ENCODE measurements around the gene PRR19.

PRR19 gene

GRCh38 chr19:42295342-42295741 lies 6.6 kb upstream of the PRR19 start:
- H3K27ac ChIP-seq (ENCODE audit: low read depth, low read length): no peak overlapping the region
- no peaks in the 10 kb centered on the region for H3K9me3 ChIP-seq (ENCODE audit: control insufficient read depth in 1 of 2, low read length in 2 of 2)
- H3K9ac ChIP-seq (ENCODE audit: low read depth in 1 of 2, low read length in 2 of 2): no peak overlapping the region
- peaks cover 5 to 8% of the 10 kb centered on the region in 2 donors for H3K4me1 ChIP-seq (ENCODE audit: control insufficient read depth in 1 of 2, insufficient read depth in 2 of 2, low read length in 2 of 2)
- no peak overlapping the region for H3K4me3 ChIP-seq (ENCODE audit: low read depth in 1 of 2, low read length in 2 of 2)
- H3K36me3 ChIP-seq (ENCODE audit: control insufficient read depth in 1 of 2, insufficient read depth in 2 of 2, low read length in 2 of 2): peaks cover 15 to 39% of the 10 kb centered on the region in 2 donors
- no peaks in the 10 kb centered on the region for H3K27me3 ChIP-seq (ENCODE audit: control insufficient read depth in 1 of 2, insufficient read depth in 2 of 2, low read length in 2 of 2)

DNA sequence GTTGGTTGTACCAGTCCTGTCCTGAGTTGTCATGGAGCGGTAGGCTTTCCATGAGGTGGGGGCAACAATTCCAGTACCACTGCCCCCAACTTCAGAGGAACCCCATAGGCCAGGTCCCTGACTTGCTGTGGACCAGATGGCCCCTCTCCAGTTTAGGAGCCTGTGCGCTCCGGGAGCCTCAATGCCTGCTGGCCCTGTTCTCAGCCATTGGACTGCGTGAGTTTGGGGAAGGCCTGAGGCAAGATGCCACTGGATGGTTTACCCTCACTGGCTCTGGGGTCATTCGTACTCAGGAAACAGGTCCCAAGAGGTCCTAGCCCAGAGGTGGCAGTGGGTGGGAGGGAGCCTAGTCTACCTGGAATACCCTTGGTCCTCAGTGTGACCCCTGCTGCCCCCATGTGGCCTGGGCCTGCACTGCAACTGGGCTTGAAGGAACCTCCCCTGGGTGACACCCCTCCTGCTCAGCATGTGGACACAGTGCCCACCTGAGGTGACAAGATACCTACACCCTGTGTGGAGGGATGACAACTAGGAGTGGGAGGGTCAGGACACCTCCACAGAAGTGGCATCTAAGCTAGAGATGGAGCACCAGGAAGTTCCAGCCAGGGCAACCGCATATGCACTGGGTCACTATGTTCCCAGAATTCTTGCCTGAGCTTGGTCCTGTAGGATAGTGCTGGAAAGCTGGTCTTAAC lies 6.0 kb upstream of the PRR19 start:
- H3K36me3 ChIP-seq (ENCODE audit: control insufficient read depth in 1 of 2, insufficient read depth in 2 of 2, low read length in 2 of 2): peaks cover 14 to 32% of the 10 kb centered on the region in 2 donors
- no peaks in the 10 kb centered on the region for H3K9me3 ChIP-seq (ENCODE audit: control insufficient read depth in 1 of 2, low read length in 2 of 2)
- H3K4me3 ChIP-seq (ENCODE audit: low read depth in 1 of 2, low read length in 2 of 2): no peak overlapping the region
- H3K27ac ChIP-seq (ENCODE audit: low read depth, low read length): no peak overlapping the region
- H3K9ac ChIP-seq (ENCODE audit: low read depth in 1 of 2, low read length in 2 of 2): no peak overlapping the region
- H3K4me1 ChIP-seq (ENCODE audit: control insufficient read depth in 1 of 2, insufficient read depth in 2 of 2, low read length in 2 of 2): peaks cover 5 to 8% of the 10 kb centered on the region in 2 donors
- no peaks in the 10 kb centered on the region for H3K27me3 ChIP-seq (ENCODE audit: control insufficient read depth in 1 of 2, insufficient read depth in 2 of 2, low read length in 2 of 2)

GRCh38 chr19:42297039-42297438 lies 4.9 kb upstream of the PRR19 start:
- H3K36me3 ChIP-seq (ENCODE audit: control insufficient read depth in 1 of 2, insufficient read depth in 2 of 2, low read length in 2 of 2): peaks cover 10 to 27% of the 10 kb centered on the region in 2 donors

GRCh38 chr19:42303101-42303464 lies 1.2 kb downstream of the PRR19 start:
- Histone ChIP-seq H3K9me3 (ENCODE audit: control insufficient read depth in 1 of 2, low read length in 2 of 2) (no peaks in the 10 kb centered on the region), H3K36me3 (ENCODE audit: control insufficient read depth in 1 of 2, insufficient read depth in 2 of 2, low read length in 2 of 2) (no peaks in the 10 kb centered on the region), H3K27me3 (ENCODE audit: control insufficient read depth in 1 of 2, insufficient read depth in 2 of 2, low read length in 2 of 2) (no peaks in the 10 kb centered on the region), H3K27ac (ENCODE audit: low read depth, low read length) (no peak overlapping the region), H3K4me1 (ENCODE audit: control insufficient read depth in 1 of 2, insufficient read depth in 2 of 2, low read length in 2 of 2) (peaks cover 11 to 14% of the 10 kb centered on the region in 2 donors), H3K4me3 (ENCODE audit: low read depth in 1 of 2, low read length in 2 of 2) (peak overlapping the region; percentile 73 to 90), H3K9ac (ENCODE audit: low read depth in 1 of 2, low read length in 2 of 2) (peak overlapping the region in 1 of 2 donors; percentile 48)

More at GRCh38 chr19:42297039-42297438, 4.9 kb upstream of the PRR19 start:
- H3K27me3 ChIP-seq (ENCODE audit: control insufficient read depth in 1 of 2, insufficient read depth in 2 of 2, low read length in 2 of 2): no peaks in the 10 kb centered on the region
- H3K4me3 ChIP-seq (ENCODE audit: low read depth in 1 of 2, low read length in 2 of 2): no peak overlapping the region
- peaks cover 7 to 8% of the 10 kb centered on the region in 2 donors for H3K4me1 ChIP-seq (ENCODE audit: control insufficient read depth in 1 of 2, insufficient read depth in 2 of 2, low read length in 2 of 2)
- H3K9ac ChIP-seq (ENCODE audit: low read depth in 1 of 2, low read length in 2 of 2): no peak overlapping the region
- H3K27ac ChIP-seq (ENCODE audit: low read depth, low read length): no peak overlapping the region
- H3K9me3 ChIP-seq (ENCODE audit: control insufficient read depth in 1 of 2, low read length in 2 of 2): no peaks in the 10 kb centered on the region

GRCh38 chr19:42303876-42304275 lies 1.9 kb downstream of the PRR19 start:
- Histone ChIP-seq H3K36me3 (ENCODE audit: control insufficient read depth in 1 of 2, insufficient read depth in 2 of 2, low read length in 2 of 2) (no peaks in the 10 kb centered on the region), H3K4me1 (ENCODE audit: control insufficient read depth in 1 of 2, insufficient read depth in 2 of 2, low read length in 2 of 2) (peaks cover 11 to 14% of the 10 kb centered on the region in 2 donors), H3K9me3 (ENCODE audit: control insufficient read depth in 1 of 2, low read length in 2 of 2) (no peaks in the 10 kb centered on the region), H3K4me3 (ENCODE audit: low read depth in 1 of 2, low read length in 2 of 2) (no peak overlapping the region), H3K27ac (ENCODE audit: low read depth, low read length) (no peak overlapping the region), H3K27me3 (ENCODE audit: control insufficient read depth in 1 of 2, insufficient read depth in 2 of 2, low read length in 2 of 2) (no peaks in the 10 kb centered on the region), H3K9ac (ENCODE audit: low read depth in 1 of 2, low read length in 2 of 2) (no peak overlapping the region)

GRCh38 chr19:42306646-42307045 lies 4.7 kb downstream of the PRR19 start:
- no peaks in the 10 kb centered on the region for H3K9me3 ChIP-seq (ENCODE audit: control insufficient read depth in 1 of 2, low read length in 2 of 2)
- no peak overlapping the region for H3K4me3 ChIP-seq (ENCODE audit: low read depth in 1 of 2, low read length in 2 of 2)
- no peak overlapping the region for H3K27ac ChIP-seq (ENCODE audit: low read depth, low read length)
- H3K9ac ChIP-seq (ENCODE audit: low read depth in 1 of 2, low read length in 2 of 2): no peak overlapping the region
- peaks cover 7 to 10% of the 10 kb centered on the region in 2 donors for H3K4me1 ChIP-seq (ENCODE audit: control insufficient read depth in 1 of 2, insufficient read depth in 2 of 2, low read length in 2 of 2)
- H3K27me3 ChIP-seq (ENCODE audit: control insufficient read depth in 1 of 2, insufficient read depth in 2 of 2, low read length in 2 of 2): no peaks in the 10 kb centered on the region
- no peaks in the 10 kb centered on the region for H3K36me3 ChIP-seq (ENCODE audit: control insufficient read depth in 1 of 2, insufficient read depth in 2 of 2, low read length in 2 of 2)

- no peaks in the 10 kb centered on the region for H3K36me3 ChIP-seq (ENCODE audit: control insufficient read depth in 1 of 2, insufficient read depth in 2 of 2, low read length in 2 of 2)
- peaks cover 14 to 24% of the 10 kb centered on the region in 2 donors for H3K27me3 ChIP-seq (ENCODE audit: control insufficient read depth in 1 of 2, insufficient read depth in 2 of 2, low read length in 2 of 2)
- peaks cover 0 to 7% of the 10 kb centered on the region in 2 donors for H3K4me1 ChIP-seq (ENCODE audit: control insufficient read depth in 1 of 2, insufficient read depth in 2 of 2, low read length in 2 of 2)
- H3K4me3 ChIP-seq (ENCODE audit: low read depth in 1 of 2, low read length in 2 of 2): no peak overlapping the region
- H3K9me3 ChIP-seq (ENCODE audit: control insufficient read depth in 1 of 2, low read length in 2 of 2): no peaks in the 10 kb centered on the region
- H3K9ac ChIP-seq (ENCODE audit: low read depth in 1 of 2, low read length in 2 of 2): no peak overlapping the region
- H3K27ac ChIP-seq (ENCODE audit: low read depth, low read length): no peak overlapping the region
These were observed 7.8 kb downstream of the PRR19 start for GRCh38 chr19:42309686-42310085.

- H3K27me3 ChIP-seq (ENCODE audit: control insufficient read depth in 1 of 2, insufficient read depth in 2 of 2, low read length in 2 of 2): peaks cover 17 to 30% of the 10 kb centered on the region in 2 donors
- H3K27ac ChIP-seq (ENCODE audit: low read depth, low read length): no peak overlapping the region
- no peaks in the 10 kb centered on the region for H3K36me3 ChIP-seq (ENCODE audit: control insufficient read depth in 1 of 2, insufficient read depth in 2 of 2, low read length in 2 of 2)
- H3K4me3 ChIP-seq (ENCODE audit: low read depth in 1 of 2, low read length in 2 of 2): no peak overlapping the region
- no peak overlapping the region for H3K9ac ChIP-seq (ENCODE audit: low read depth in 1 of 2, low read length in 2 of 2)
- H3K4me1 ChIP-seq (ENCODE audit: control insufficient read depth in 1 of 2, insufficient read depth in 2 of 2, low read length in 2 of 2): peaks cover 0 to 7% of the 10 kb centered on the region in 2 donors
- no peaks in the 10 kb centered on the region for H3K9me3 ChIP-seq (ENCODE audit: control insufficient read depth in 1 of 2, low read length in 2 of 2)
These were observed 9.7 kb downstream of the PRR19 start for GRCh38 chr19:42311657-42312056.

DNA sequence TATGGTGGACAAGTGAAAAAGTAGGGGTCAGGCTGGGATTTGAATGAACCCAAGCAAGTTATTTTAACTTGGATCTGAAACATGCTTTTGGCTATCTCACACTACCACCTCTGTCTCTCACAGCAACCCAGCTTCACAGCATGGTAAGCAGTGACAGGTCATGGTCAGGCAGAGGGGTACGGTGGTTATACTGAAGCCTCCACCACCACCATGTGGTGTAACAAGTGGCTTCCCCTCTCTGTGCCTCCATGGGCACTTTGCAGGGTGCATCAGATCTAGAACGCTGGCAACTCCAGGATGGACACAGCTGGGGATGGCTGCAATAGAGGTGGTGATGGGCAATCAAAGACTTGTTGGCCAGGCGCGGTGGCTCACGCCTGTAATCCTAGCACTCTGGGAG lies 10.4 kb downstream of the PRR19 start:
- Histone ChIP-seq H3K4me3 (ENCODE audit: low read depth in 1 of 2, low read length in 2 of 2) (no peak overlapping the region), H3K9me3 (ENCODE audit: control insufficient read depth in 1 of 2, low read length in 2 of 2) (no peaks in the 10 kb centered on the region), H3K36me3 (ENCODE audit: control insufficient read depth in 1 of 2, insufficient read depth in 2 of 2, low read length in 2 of 2) (no peaks in the 10 kb centered on the region), H3K27ac (ENCODE audit: low read depth, low read length) (no peak overlapping the region), H3K4me1 (ENCODE audit: control insufficient read depth in 1 of 2, insufficient read depth in 2 of 2, low read length in 2 of 2) (peaks cover 0 to 7% of the 10 kb centered on the region in 2 donors), H3K27me3 (ENCODE audit: control insufficient read depth in 1 of 2, insufficient read depth in 2 of 2, low read length in 2 of 2) (peaks cover 17 to 30% of the 10 kb centered on the region in 2 donors), H3K9ac (ENCODE audit: low read depth in 1 of 2, low read length in 2 of 2) (no peak overlapping the region)

GRCh38 chr19:42313096-42313839 lies 11.3 kb downstream of the PRR19 start, which contains the start of gene TMEM145:
Gene TMEM145 (plus strand): TSS chr19:42313309. CDS start chr19:42313377, 68 bp downstream.
- peak within 1 kb of the TSS; percentile 40 to 51 for H3K4me3 ChIP-seq (ENCODE audit: low read depth in 1 of 2, low read length in 2 of 2)

More at GRCh38 chr19:42313096-42313839, 11.3 kb downstream of the PRR19 start, which contains the start of gene TMEM145:
- no peak within 1 kb of the TSS for H3K27ac ChIP-seq (ENCODE audit: low read depth, low read length)
- no peaks in the 10 kb centered on the region for H3K9me3 ChIP-seq (ENCODE audit: control insufficient read depth in 1 of 2, low read length in 2 of 2)
- no peaks in the 10 kb centered on the region for H3K36me3 ChIP-seq (ENCODE audit: control insufficient read depth in 1 of 2, insufficient read depth in 2 of 2, low read length in 2 of 2)
- H3K9ac ChIP-seq (ENCODE audit: low read depth in 1 of 2, low read length in 2 of 2): no peak within 1 kb of the TSS
- peaks cover 0 to 7% of the 10 kb centered on the region in 2 donors for H3K4me1 ChIP-seq (ENCODE audit: control insufficient read depth in 1 of 2, insufficient read depth in 2 of 2, low read length in 2 of 2)
- peaks cover 17 to 30% of the 10 kb centered on the region in 2 donors for H3K27me3 ChIP-seq (ENCODE audit: control insufficient read depth in 1 of 2, insufficient read depth in 2 of 2, low read length in 2 of 2)
